GM19238 (cell line): ENCODE data around the gene ZNF316.

Source experiments
- DNase-seq: peaks from one replicate; pipeline ENCODE4 v3.0.0; 2011; ENCODE audit warnings: low spot score; ENCODE audit not compliant: insufficient read length

ZNF316 gene

GRCh38 chr7:6636741-6637543 is at the start of gene ZNF316:
TSS of gene ZNF316 (plus strand) at chr7:6637318. CDS start at chr7:6642410, 5,092 bp downstream.
- DNase-seq: peak; percentile 89

- DNase-seq: no peak
Measured at GRCh38 chr7:6588566-6588965, 48.6 kb upstream of the ZNF316 start.

GRCh38 chr7:6589151-6589828 is 47.8 kb upstream of the ZNF316 start:
- no peak for DNase-seq

- peak; percentile 85 for DNase-seq
Measured at GRCh38 chr7:6589829-6590644, 47.1 kb upstream of the ZNF316 start, which contains the start of gene INTS15. TSS of gene INTS15 (plus strand) at chr7:6590021. CDS start at chr7:6590284, 263 bp downstream.

GRCh38 chr7:6590645-6591110 is 46.4 kb upstream of the ZNF316 start:
- no peak for DNase-seq

- DNase-seq: no peak
Measured at GRCh38 chr7:6600093-6600492, 37.0 kb upstream of the ZNF316 start.

GRCh38 chr7:6604458-6604857 is 32.7 kb upstream of the ZNF316 start:
- no peak for DNase-seq

- no peak for DNase-seq
Measured at GRCh38 chr7:6606866-6607583, 30.1 kb upstream of the ZNF316 start.

GRCh38 chr7:6607651-6608051 is 29.5 kb upstream of the ZNF316 start:
- no peak for DNase-seq

- no peak for DNase-seq
Measured at GRCh38 chr7:6608081-6608480, 29.0 kb upstream of the ZNF316 start.

GRCh38 chr7:6608794-6609193 is 28.3 kb upstream of the ZNF316 start:
- no peak for DNase-seq

GRCh38 chr7:6612819-6613218 is 24.3 kb upstream of the ZNF316 start:
- DNase-seq: no peak

- DNase-seq: no peak
Measured at GRCh38 chr7:6613706-6614105, 23.4 kb upstream of the ZNF316 start.

GRCh38 chr7:6614953-6615722 is 22.0 kb upstream of the ZNF316 start, which contains the start of gene ZNF853:
TSS of gene ZNF853 (plus strand) at chr7:6615610. CDS start at chr7:6616175, 565 bp downstream.
- no peak for DNase-seq

- no peak for DNase-seq
Measured at GRCh38 chr7:6615723-6616555, 21.2 kb upstream of the ZNF316 start.

GRCh38 chr7:6616854-6617643 is 20.1 kb upstream of the ZNF316 start:
- DNase-seq: no peak

GRCh38 chr7:6618621-6619020 is 18.5 kb upstream of the ZNF316 start:
- DNase-seq: no peak

GRCh38 chr7:6619961-6620360 is 17.2 kb upstream of the ZNF316 start:
- DNase-seq: no peak
